ENCODE measurements around the gene CERS1.

DNA sequence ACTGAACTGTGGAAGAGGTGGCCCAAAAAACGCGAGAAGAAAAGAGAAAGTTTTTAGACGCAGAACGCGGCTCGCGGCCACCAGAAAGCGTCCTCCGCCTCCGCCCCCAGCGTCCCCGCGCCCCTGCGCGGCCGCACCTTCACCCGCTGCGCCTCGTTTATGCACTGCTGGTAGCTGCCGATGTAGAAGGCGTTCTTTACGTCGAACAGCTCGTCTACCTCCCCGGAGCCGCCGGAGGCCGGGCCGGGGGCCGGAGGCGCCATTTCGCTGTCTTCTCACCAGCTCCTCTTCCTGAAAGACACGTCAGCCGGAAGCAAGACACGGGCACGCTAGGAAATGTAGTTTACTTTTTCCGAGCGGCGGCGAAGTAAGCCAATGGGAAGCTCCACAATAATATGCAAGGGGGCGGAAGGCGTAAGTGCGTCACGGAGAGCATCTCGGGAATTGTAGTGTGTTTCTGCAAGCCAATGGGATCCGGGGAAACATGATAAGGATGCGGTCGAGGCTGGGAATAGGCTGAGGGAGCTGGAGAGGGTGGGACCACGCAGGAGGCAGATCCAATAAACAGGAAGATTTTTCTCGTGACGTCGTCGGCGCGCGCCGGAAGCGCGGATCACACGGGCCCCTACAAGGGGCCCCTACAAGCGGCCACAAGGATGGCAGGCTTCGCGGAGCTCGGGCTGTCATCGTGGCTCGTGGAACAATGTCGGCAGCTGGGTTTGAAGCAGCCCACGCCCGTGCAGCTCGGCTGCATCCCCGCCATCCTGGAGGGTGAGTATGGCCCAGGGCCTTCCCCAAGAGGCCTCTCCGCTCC lies 23.3 kb upstream of the CERS1 start, which contains the start of the genes COPE and DDX49:
- TF ChIP-seq, protein P1, sequence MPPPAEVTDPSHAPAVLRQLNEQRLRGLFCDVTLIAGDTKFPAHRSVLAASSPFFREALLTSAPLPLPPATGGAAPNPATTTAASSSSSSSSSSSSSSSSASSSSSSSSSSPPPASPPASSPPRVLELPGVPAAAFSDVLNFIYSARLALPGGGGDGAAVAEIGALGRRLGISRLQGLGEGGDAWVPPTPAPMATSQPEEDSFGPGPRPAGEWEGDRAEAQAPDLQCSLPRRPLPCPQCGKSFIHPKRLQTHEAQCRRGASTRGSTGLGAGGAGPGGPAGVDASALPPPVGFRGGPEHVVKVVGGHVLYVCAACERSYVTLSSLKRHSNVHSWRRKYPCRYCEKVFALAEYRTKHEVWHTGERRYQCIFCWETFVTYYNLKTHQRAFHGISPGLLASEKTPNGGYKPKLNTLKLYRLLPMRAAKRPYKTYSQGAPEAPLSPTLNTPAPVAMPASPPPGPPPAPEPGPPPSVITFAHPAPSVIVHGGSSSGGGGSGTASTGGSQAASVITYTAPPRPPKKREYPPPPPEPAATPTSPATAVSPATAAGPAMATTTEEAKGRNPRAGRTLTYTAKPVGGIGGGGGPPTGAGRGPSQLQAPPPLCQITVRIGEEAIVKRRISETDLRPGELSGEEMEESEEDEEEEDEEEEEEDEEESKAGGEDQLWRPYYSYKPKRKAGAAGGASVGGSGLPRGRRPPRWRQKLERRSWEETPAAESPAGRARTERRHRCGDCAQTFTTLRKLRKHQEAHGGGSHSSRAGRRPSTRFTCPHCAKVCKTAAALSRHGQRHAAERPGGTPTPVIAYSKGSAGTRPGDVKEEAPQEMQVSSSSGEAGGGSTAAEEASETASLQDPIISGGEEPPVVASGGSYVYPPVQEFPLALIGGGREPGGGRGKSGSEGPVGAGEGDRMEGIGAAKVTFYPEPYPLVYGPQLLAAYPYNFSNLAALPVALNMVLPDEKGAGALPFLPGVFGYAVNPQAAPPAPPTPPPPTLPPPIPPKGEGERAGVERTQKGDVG (CRISPR knock-in tag; IDR thresholded peaks at IDR 0.05): no peak
- TF ChIP-seq NRF1 (conservative IDR thresholded peaks at IDR 0.05; ENCODE audit: low read depth, low read length) (no peak; the same call in 1 of the 2 replicates), JUNB (IDR thresholded peaks at IDR 0.05) (no peak), FOXM1 (IDR thresholded peaks at IDR 0.05; ENCODE audit: low read depth, low read length) (no peak; the same call in 1 of the 2 replicates), YBX1 (IDR thresholded peaks at IDR 0.05) (no peak), CTCF (IDR thresholded peaks at IDR 0.05 in 2 of 3, conservative IDR thresholded peaks at IDR 0.05 in 1 of 3; ENCODE audit: control insufficient read depth in 2 of 3, extremely low read depth in 1 of 3, insufficient read depth in 1 of 3, low read depth in 3 of 3, low read length in 3 of 3) (no peak), CEBPB (IDR thresholded peaks at IDR 0.05; ENCODE audit: borderline replicate concordance in 1 of 2, low read depth in 2 of 2, low read length in 2 of 2) (no peak), EP300 (IDR thresholded peaks at IDR 0.05; ENCODE audit: borderline replicate concordance in 1 of 2, control insufficient read depth in 1 of 2, low read depth in 2 of 2, low read length in 2 of 2) (peak in 1 of 2 experiments; percentile 35; a peak in 1 of 4 replicates), POLR2AphosphoS2 (IDR thresholded peaks at IDR 0.05; ENCODE audit: low read depth, low read length) (peak; percentile 94), ATF7 (IDR thresholded peaks at IDR 0.05; ENCODE audit: low read depth) (peak; percentile 88), ZNF24 (IDR thresholded peaks at IDR 0.05) (no peak), MYC (IDR thresholded peaks at IDR 0.05; ENCODE audit: insufficient read depth, insufficient read length, insufficient replicate concordance, low read length, severe bottlenecking) (no peak), POLR2A (IDR thresholded peaks at IDR 0.05; ENCODE audit: low read depth, low read length) (peak; percentile 94)
